CD1c-positive myeloid dendritic cell (primary cell): ENCODE measurements around the gene EPM2A.
"Not testable (repeated sequence)": the region's sequence is repeated elsewhere in the genome, so short reads cannot be mapped to it uniquely, and the experiment has no call there.

ENCODE experiments used
- DNase-seq: peaks from one replicate; pipeline ENCODE4 v3.0.0-alpha.2; 2016; ENCODE audit errors: extremely low spot score

The EPM2A gene

DNA sequence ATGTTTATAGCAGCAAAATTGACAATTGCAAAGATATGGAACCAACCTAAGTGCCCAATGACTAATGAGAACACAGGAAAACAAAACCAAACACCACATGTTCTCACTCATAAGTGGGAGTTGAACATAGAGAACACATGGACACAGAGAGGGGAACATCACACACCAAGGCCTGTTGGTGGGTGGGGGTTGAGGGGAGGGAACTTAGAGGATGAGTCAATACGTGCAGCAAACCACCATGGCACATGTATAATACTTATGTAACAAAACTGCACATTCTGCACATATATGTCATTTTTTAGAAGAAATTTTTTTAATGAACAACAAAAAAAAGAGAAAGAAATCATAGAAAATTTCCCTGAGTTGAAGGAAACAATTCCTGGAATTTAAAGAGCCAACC is 3.9 kb downstream of the EPM2A start:
- DNase-seq, result peak; percentile 19

DNA sequence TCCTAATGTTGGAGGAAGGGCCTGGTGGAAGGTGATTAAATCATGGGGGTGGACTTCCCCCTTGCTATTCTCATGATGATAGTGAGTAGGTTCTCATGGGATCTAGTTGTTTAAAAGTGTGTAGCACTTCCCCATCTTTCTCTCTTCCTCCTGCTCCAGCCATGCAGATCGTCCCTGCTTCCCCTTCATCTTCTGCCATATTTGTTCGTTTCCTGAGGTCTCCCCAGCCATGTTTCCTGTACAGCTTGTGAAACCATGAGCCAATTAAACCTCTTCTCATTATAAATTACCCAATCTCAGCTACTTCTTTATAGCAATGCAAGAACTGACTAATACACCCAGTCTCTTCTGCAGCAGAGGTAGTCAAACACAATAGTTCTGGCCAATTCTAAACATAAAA is 5.4 kb downstream of the EPM2A start:
- peak; percentile 25 for DNase-seq

DNA sequence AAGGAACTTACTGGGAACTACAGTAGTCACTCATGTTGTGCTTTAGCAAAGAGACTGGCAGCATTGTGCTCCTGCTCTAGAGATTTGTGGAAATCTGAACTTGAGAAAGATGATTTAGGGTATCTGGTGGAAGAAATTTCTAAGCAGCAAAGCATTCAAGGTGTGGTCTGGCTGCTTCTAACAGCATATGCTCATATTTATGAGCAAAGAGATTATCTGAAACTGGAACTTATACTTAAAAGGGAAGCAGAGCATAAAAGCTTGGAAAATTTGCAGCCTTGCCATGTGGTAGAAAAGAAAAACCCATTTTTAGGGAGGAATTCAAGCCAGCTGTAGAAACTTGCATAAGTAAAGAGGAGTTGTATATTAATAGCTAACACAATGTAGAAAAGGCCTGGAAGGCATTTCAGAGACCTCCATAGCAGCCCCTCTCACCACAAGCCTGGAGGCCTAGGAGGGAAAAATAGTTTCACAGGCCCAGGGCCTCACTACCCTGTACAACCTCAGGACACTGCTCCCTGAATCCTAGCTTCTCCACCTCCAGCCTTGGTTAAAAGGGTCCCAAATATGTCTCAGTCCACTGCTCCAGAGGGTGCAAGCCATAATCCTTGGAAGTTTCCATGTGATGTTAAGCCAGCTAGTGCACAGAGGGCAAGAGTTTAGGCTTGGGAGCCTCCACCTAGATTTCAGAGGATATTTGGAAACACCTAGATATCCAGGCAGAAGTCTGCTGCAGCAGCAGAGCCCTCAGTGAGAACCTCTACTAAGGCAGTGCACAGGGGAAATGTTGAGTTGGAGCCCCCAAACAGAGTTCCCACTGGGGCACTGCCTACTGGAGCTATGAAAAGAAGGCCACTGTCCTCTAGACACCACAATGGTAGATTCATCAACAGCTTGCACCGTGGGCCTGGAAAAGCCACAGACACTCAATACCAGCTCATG is 6.6 kb downstream of the EPM2A start:
- DNase-seq, result no peak

DNA sequence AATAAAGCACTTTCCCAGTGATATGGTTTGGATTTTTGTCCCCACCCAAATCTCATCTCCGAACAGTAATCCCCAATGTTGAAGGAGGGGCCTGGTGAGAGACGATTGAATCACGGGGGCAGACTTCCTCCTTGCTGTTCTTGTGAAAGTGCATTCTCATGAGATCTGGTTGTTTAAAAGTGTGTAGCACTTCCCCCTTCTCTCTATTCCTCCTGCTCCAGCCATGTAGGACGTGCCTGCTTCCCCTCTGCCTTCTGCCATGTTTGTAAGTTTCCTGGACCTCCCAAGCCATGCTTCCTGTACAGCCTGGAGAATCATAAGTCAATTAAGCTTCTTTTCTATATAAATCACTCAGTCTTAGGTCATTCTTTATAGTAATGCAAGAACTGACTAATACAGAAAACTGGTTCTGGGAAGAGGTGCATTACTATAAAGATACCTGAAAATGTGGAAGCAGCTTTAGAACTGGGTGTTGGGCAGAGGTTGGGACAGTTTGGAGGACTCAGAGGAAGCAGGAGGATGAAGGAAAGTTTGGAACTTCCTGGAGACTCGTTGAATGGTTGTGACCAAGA is 7.4 kb downstream of the EPM2A start:
- DNase-seq, result no peak

DNA sequence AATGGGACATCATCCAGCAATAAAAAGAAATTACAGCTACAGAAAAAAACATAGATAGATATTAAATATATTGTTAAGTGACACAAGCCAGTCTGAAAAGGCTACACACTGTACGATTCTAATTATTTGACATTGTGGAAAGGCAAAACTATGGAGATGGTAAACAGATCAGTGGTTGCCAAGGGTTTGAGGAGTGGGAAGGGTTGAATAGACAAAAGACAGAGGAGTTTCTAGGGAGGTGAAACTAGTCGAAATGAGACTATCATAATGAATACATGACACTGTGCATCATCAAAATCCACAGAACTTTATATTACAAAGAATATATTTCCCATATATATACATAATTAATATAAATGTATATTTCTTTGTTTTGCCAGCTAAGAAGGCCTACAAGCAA is 9.8 kb downstream of the EPM2A start:
- DNase-seq, result no peak

DNA sequence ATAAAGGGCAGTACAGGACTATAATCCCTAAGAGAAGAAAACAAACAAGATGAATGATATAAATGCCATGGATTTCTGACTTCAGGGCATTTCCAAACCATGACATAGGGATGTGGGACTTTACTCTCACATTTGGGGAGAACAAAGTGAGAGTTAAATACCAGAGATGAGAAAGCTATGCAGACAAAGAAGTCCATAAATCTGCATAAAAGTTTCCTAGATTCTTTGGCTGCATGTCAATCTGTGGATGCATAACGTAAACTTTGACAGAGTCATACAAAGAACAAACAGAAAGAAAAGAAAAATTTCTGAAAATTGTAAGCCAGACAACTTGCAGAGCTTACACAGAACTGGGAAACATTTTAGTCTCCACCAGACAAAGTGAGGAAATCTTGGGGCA is 11.7 kb downstream of the EPM2A start:
- no peak for DNase-seq

DNA sequence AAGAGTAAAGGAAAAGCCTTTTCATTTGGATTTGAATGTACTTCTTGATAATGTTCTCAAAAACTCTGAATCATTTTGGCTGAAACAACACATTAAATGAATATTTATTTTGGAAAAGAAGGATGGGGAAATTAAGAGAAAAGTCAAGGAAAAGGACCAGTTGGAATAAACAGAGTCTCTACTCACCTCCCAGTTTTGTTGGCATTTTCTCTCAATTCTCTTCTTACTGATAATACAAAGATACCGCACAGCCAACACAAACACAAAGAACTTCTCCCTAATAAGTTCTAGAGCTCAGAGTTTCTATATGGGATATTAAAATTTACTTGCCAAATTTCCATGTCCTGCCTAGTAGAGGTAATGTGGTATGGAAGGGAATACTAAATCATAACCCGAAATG is 13.1 kb downstream of the EPM2A start:
- DNase-seq, result no peak

DNA sequence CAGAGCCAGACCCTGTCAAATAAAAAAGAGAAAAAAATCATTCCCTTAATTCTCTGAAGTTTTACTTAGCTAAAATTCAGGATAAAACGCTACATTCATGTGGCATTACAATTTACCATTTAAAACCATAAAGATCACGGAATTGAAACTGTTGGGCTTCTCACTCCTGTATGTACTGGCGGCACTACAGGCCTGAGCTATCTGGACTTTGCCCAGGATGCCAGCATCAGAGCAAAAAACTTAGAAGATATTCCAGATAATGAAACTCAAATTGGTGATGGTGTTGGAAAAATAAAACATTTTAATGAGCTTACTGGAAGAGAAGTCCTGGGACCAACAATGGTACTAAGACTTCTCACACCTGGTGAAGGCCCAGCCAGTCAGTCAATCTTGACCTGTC is 14.2 kb downstream of the EPM2A start:
- no peak for DNase-seq

DNA sequence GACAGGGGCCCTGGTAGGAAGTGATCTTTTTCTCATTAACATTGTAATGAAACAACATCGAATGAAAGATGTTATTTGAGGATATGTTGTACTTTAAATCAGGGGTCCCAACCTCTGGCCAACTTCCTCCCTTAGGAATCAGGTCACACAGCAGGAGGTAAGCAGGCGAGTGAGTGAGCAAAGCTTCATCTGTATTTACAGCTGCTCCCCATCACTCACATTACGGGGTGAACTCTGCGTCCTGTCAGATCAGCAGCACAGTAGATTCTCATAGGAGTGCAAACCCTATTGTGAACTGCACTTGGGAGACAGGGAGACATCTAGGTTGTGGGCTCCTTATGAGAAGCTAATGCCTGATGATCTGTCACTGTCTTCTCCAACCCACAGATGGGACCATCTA is 19.9 kb downstream of the EPM2A start:
- no peak for DNase-seq

DNA sequence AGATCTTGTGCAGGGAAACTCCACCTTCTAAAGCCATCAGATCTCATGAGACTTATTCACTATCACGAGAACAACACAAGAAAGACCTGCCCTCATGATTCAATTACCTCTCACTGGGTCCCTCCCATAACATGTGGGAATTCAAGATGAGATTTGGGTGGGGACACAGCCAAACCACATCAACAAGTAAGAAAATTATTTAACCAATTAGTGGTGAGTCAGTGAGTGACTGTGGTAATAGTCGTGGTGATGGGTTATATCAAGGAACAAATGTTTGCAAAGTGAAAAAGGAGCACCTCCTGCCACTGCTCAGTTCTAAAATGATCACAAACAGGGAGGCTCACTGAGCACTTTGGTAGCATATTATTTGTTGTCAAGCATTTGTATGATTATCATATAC is 20.6 kb downstream of the EPM2A start:
- no peak for DNase-seq

DNA sequence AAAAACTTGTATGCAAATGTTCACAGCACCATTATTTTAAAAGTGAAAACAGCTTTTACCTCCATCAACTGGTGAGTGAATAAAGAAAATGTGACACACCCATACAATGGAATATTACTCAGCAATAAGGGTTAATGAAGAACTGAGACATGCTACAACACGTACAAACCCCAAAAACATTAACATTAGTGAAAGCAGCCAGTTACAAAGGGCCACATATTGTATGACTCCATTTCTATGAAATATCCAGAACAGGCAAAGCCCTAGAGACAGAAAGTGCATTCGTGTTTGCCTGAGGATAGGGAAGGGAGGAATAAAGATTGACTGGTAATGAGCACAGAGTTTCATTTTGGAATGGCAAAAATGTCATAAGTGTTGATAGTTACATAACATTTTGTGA is 21.5 kb downstream of the EPM2A start:
- no peak for DNase-seq

DNA sequence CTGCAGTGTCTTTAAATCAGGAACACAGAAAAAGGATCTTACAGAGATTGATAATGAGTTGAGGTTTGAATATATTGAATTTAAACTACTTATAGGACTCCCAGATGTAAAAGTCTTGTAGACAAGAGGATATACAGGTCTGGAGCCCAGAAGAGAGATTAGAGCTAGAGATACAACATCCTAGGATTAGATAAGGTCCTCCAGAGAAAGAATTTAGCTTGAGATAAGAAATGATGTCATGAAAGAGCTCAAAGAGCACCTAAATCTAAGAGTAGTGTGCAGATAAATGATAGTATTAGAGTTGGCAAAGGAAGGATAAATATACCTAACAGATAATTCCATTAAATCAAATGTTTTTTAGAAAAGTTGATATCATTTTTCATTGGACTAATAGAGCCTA is 23.9 kb downstream of the EPM2A start:
- no peak for DNase-seq

DNA sequence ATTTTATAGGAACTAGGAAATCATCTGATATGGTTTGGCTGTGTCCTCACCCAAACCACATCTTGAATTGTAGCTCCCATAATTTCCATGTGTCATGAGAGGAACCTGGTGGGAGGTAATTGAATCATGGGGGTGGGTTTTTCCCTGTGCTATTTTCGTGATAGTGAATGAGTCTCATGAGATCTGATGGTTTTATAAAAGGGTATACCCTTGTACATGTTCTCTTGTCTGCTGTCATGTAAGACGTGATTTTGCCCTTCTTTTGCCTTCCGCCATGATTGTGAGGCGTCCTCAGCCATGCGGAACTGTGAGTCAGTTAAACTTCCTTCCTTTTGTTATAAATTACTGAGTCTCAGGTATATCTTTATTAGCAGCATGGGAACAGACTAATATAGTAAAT is 27.9 kb downstream of the EPM2A start:
- no peak for DNase-seq

DNA sequence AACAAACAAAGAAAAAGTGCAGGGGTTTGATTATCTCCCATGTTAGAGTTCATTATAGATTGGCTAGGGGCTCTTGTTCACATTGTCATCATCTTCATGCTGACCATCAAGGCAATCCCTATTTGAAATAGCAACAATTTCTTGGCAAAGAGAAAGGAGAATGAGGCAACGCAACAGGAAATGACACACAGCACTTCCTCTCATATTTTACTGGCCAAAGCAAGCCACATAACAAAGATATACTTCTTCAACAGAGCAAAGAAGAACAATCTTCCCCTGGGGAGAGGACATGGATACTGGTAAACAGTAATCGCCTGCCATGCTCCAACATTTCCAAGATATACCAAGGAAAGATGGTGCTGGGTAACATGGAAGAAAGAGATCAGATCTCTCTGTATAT is 29.8 kb downstream of the EPM2A start:
- DNase-seq, result peak; percentile 11

DNA sequence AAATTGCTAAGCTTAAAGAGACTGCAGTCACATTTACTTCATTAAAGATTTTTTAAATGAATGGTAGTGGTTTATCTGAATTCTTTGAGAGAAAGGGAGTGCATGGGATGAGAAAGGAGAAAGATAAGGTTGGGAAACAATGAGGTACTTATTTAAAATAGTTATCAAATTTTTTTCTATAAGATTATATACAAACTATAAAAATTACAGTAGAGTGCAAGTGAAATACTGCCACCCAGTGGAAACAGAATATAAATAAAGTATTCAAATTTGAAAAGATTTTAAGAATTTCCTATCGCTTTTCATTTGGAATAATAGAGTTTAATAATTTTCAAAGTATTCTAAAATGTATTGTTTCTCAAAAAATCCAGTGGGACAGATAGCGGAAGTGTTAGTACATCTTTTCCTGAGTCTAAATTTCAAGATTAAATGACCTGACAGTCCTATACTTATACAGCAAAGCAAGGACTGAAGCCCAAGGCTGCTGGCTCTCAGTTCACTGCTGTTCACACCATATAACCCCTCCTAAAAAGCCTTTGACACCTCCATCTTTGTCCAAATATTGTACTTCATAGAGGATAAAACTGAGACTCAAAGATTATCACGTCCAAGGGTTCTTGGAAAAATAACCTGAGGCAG is 31.1 kb downstream of the EPM2A start:
- peak; percentile 13 for DNase-seq

DNA sequence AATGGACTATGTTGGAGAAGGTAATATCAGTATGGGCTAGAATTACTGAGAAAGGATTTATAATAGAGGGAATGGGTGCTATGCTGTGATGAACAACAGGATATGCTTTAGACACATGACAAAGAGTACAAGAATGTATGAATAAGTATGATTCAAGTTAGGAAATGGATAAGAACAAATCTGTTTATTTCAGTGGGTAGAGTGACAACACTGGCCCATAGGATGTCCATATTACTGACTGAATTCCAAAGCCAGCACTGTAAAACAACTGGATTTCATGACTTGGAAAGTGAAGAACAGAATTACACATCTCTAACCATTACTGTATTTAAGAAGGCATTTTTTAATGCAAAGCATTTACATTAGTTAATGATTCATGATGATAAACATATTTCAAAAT is 35.9 kb downstream of the EPM2A start:
- DNase-seq, result no peak

DNA sequence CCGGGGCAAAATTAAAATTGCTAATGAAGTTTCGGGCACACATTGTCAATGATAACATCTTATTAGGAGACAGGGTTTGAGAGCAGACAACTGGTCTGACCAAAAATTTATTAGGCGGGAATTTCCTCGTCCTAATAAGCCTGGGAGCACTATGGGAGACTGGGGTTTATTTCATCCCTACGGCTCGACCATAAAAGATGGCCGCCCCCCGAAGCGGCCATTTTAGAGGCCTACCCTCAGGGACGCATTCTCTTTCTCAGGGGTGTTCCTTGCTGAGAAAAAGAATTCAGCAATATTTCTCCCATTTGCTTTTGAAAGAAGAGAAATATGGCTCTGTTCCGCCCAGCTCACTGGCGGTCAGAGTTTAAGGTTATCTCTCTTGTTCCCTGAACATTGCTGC is 37.9 kb downstream of the EPM2A start:
- DNase-seq, result not testable (repeated sequence)

DNA sequence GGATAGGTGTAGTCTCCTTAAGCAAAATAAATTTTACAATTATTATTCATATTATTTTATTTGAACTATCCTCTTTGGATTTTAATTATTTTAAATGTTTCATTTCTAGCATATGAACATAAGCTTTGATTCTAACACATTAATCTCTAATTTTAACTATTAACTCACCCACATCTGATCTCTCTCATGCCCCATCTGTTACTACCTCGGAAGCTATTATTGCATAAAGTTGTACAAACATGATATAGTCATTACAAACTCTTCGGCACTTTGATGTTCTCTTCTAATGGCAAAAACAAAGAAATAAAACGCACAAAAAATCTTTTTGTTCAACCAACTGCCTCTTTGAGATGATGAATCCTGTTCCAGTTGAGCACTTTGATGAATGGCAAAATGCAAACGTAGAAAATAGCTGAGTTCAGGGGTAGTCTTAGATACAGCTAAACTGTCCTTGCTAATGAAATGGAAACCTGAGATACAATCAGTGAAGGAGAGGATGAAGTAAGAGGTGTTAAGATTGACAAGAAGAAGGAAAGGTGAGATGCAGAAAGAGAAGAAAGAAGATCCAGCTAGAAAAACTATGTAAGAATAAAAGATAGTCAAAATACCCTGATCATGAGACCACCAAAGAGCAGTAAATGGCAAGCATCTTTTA is 41.1 kb downstream of the EPM2A start:
- DNase-seq, result no peak

DNA sequence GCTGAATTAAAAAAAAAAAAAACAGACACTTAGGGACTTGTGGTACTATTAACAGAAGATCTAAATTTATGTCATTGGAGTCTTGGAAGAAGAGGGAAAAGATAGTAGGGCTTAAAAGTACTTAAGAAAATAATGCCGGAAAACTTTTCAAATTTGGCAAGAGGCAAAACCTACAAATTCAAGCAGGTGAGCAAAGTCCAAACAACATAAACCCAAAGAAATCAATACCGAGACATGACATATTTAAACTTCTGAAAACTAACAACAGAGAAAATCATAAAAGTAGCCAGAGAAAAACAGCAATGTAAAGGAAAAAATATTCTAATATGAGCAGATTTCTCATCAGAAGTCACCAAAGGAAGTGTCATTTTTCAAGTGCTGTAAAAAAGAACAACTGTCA is 44.4 kb downstream of the EPM2A start:
- DNase-seq, result no peak

DNA sequence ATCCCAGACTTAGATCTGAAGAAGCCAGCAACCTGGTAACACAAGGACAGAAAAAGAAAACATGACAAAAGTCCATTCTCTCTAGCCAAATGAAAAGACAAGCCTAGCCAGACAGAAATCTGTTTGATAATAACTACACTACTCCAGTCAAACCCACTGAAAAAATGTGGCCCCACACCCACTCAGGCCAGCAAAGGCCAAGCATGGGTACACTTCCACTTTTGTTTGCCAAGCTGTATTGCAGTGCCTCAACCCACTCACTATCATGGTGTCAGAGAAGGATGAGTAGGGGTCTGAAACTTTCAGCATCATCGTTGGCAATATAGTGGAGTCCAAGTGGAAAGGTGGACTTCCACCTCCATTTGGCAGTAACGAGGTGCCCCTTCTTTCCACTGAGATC is 45.8 kb downstream of the EPM2A start:
- no peak for DNase-seq

DNA sequence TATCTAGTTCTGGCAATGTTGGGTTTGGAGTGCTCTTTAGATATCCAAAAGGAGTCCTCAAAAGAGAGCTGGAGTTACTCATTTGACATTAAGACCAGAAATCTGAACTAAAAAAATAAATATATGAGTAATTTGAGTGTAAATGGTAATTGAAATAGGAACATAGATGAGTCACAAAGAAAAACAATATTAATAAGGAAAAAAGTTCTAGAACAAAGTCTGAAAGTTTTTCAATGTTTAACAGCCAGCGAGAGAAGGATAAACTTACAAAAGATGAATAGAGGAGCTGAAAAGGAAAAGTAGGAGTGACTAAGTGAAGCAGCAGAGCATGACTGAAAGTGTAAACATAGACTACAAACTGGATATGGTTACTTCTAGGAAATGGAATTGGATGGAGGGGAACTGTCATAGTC is 46.8 kb downstream of the EPM2A start:
- DNase-seq, result no peak

DNA sequence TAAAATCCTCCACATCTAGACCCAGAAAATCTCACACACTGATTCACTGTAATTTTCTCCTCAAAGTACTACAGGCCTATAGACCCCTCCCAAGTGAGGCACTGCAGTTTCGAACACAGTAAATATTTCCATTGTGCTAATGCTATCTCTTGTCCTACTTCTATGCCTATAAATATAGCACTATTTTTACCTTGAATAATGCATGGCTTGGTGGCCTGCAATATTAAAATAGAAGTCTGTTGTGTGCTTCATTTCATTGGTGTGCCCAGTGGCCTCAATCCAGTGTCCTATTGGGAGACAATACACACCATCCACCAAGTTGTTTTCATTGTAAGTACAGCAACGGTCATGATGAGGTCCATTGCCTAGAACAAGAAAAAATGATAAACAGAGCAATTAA is 49.4 kb downstream of the EPM2A start:
- no peak for DNase-seq

DNA sequence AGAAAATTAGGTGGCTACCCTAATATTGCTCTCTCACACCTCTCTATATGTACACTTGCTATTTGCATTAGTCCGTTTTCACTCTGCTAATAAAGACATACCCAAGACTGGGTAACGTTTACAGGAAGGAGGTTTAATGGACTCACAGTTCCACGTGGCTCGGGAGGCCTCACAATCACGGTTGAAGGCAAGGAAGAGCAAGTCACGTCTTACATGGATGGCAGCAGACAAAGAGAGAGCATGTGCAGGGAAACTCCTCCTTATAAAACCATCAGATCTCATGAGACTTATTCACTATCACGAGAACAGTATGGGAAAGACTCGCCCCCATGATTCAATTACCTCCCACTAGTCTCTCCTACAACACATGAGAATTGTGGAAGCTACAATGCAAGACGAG is 53.4 kb downstream of the EPM2A start:
- DNase-seq, result no peak
